Fibroblast of lung (primary cell): ENCODE data around the gene NEB. TPM values are rescaled to one million over a fixed set of nuclear protein-coding genes. Genes with fewer than 3 reads are reported as not detected.

Source experiments
- DNase-seq, 2 donors: peaks; one replicate each; pipeline versions ENCODE4 v3.0.0 to v3.0.0-alpha.2; 2010; ENCODE audit warnings: low read depth in 2 of 2
- H2AFZ ChIP-seq: 2 replicates; pipeline ENCODE4 v1.5.1; 2012; ENCODE audit warnings: low read length, control low read depth, inconsistent platforms
- H3K27ac ChIP-seq: 2 replicates; pipeline ENCODE4 v1.5.1; 2011; ENCODE audit warnings: low read length, control low read depth; ENCODE audit not compliant: insufficient read depth
- H3K27me3 ChIP-seq: 2 replicates; pipeline ENCODE4 v1.5.1; 2011; ENCODE audit warnings: mild to moderate bottlenecking, low read length; ENCODE audit not compliant: control insufficient read depth, insufficient read depth
- H3K36me3 ChIP-seq: 2 replicates; pipeline ENCODE4 v1.5.1; 2011; ENCODE audit warnings: low read length; ENCODE audit not compliant: control insufficient read depth, insufficient read depth
- H3K4me1 ChIP-seq: 2 replicates; pipeline ENCODE4 v1.5.1; 2011; ENCODE audit warnings: low read length; ENCODE audit not compliant: control insufficient read depth, insufficient read depth; ENCODE audit errors: extremely low read depth
- H3K4me2 ChIP-seq: 2 replicates; pipeline ENCODE4 v1.5.1; 2011; ENCODE audit warnings: low read length, control low read depth; ENCODE audit not compliant: insufficient read depth; ENCODE audit errors: extremely low read depth
- H3K4me3 ChIP-seq, 4 experiments: fragments of 200-600 bp in 1 of 4; sonication (generic) in 1 of 4; replicated peaks in 1 of 4; 2 replicates each; pipeline ENCODE4 v1.5.1; 2011 to 2016; ENCODE audit warnings: low read length in 4 of 4, low read depth in 3 of 4, mild to moderate bottlenecking in 3 of 4, control low read depth in 2 of 4, inconsistent platforms in 1 of 4, mixed read lengths in 1 of 4; ENCODE audit not compliant: insufficient read depth in 1 of 4; ENCODE audit errors: control extremely low read depth in 1 of 4
- H3K79me2 ChIP-seq: 2 replicates; pipeline ENCODE4 v1.5.1; 2012; ENCODE audit warnings: mild to moderate bottlenecking, low read length, inconsistent platforms; ENCODE audit not compliant: control insufficient read depth, insufficient read depth
- H3K9ac ChIP-seq: 2 replicates; pipeline ENCODE4 v1.5.1; 2011; ENCODE audit warnings: mild to moderate bottlenecking, low read length, control low read depth; ENCODE audit not compliant: insufficient read depth
- H3K9me3 ChIP-seq: 2 replicates; pipeline ENCODE4 v1.5.1; 2012; ENCODE audit warnings: low read depth, low read length; ENCODE audit not compliant: control insufficient read depth, insufficient read depth
- H4K20me1 ChIP-seq: 2 replicates; pipeline ENCODE4 v1.5.1; 2011; ENCODE audit warnings: low read length; ENCODE audit not compliant: control insufficient read depth, insufficient read depth; ENCODE audit errors: extremely low read depth
- EZH2 ChIP-seq: IDR thresholded peaks from 2 replicates; pipeline ENCODE4 v1.5.1; 2012; ENCODE audit warnings: low read length, control low read depth, mild to moderate bottlenecking; ENCODE audit errors: missing control alignments
- polyA plus RNA-seq, 2 donors: library from polyadenylated mRNA; depleted of rRNA in 1 of 2; stranded (reverse) in 1 of 2; unstranded in 1 of 2; fragments of >200 nt; gene quantifications; 2 replicates each; pipeline ENCODE4 v1.2.1, GENCODE V29; 2011 to 2012; ENCODE audit warnings: missing spikeins in 1 of 2
- total RNA-seq: library from RNA; depleted of rRNA; stranded (reverse); fragments of >200 nt; gene quantifications from 2 replicates; pipeline ENCODE4 v1.2.1, GENCODE V29; 2014
- TF ChIP-seq, protein P1 (sequence below), 2 donors: IDR thresholded peaks in 1 of 2; conservative IDR thresholded peaks in 1 of 2; 1 replicate in 1 of 2; 2 replicates in 1 of 2; pipeline ENCODE4 v1.5.1; 2011 to 2012; ENCODE audit warnings: low read length in 2 of 2, control low read depth in 1 of 2, inconsistent platforms in 1 of 2, low read depth in 1 of 2, mild to moderate bottlenecking in 1 of 2

Gene NEB
- total and polyA plus RNA-seq, 2 donors (not counting 1 experiment from before 2014, with no cell fraction given), result 0.17 to 0.26 TPM

- DNase-seq, result no peak
- H3K27me3 ChIP-seq, result no peaks in the 10 kb centered on the region
Observed at GRCh38 chr2:151777487-151777886, 43.2 kb upstream of the NEB start.

GRCh38 chr2:151776367-151776766 is 42.1 kb upstream of the NEB start:
- H3K36me3 ChIP-seq, result no peaks in the 10 kb centered on the region
- no peak overlapping the region for H3K9ac ChIP-seq
- no peak for TF ChIP-seq EZH2
- TF ChIP-seq, protein P1, sequence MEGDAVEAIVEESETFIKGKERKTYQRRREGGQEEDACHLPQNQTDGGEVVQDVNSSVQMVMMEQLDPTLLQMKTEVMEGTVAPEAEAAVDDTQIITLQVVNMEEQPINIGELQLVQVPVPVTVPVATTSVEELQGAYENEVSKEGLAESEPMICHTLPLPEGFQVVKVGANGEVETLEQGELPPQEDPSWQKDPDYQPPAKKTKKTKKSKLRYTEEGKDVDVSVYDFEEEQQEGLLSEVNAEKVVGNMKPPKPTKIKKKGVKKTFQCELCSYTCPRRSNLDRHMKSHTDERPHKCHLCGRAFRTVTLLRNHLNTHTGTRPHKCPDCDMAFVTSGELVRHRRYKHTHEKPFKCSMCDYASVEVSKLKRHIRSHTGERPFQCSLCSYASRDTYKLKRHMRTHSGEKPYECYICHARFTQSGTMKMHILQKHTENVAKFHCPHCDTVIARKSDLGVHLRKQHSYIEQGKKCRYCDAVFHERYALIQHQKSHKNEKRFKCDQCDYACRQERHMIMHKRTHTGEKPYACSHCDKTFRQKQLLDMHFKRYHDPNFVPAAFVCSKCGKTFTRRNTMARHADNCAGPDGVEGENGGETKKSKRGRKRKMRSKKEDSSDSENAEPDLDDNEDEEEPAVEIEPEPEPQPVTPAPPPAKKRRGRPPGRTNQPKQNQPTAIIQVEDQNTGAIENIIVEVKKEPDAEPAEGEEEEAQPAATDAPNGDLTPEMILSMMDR (conservative IDR thresholded peaks at IDR 0.05 in 1 of 2, IDR thresholded peaks at IDR 0.05 in 1 of 2; ENCODE audit: low read depth in 1 of 2, low read length in 2 of 2), result no peak
- DNase-seq, result no peak
- H4K20me1 ChIP-seq, result no peaks in the 10 kb centered on the region
- no peak overlapping the region for H3K4me3 ChIP-seq
- H3K4me1 ChIP-seq, result peaks cover 9% of the 10 kb centered on the region
- H3K27ac ChIP-seq, result no peak overlapping the region
- no peaks in the 10 kb centered on the region for H3K27me3 ChIP-seq
- H3K79me2 ChIP-seq, result no peaks in the 10 kb centered on the region
- H3K4me2 ChIP-seq, result no peak overlapping the region
- H2AFZ ChIP-seq, result no peak overlapping the region
- H3K9me3 ChIP-seq, result no peaks in the 10 kb centered on the region

More at GRCh38 chr2:151777487-151777886, 43.2 kb upstream of the NEB start:
- TF ChIP-seq, protein P1 (conservative IDR thresholded peaks at IDR 0.05 in 1 of 2, IDR thresholded peaks at IDR 0.05 in 1 of 2; ENCODE audit: low read depth in 1 of 2, low read length in 2 of 2), result no peak
- TF ChIP-seq EZH2, result no peak
- Histone ChIP-seq H3K36me3 (no peaks in the 10 kb centered on the region), H2AFZ (no peak overlapping the region), H4K20me1 (no peaks in the 10 kb centered on the region), H3K4me3 (no peak overlapping the region), H3K9ac (no peak overlapping the region), H3K4me2 (no peak overlapping the region), H3K4me1 (peaks cover 5% of the 10 kb centered on the region), H3K9me3 (no peaks in the 10 kb centered on the region), H3K27ac (no peak overlapping the region), H3K79me2 (no peaks in the 10 kb centered on the region)

- no peaks in the 10 kb centered on the region for H3K36me3 ChIP-seq
- TF ChIP-seq EZH2, result no peak
- TF ChIP-seq, protein P1 (conservative IDR thresholded peaks at IDR 0.05 in 1 of 2, IDR thresholded peaks at IDR 0.05 in 1 of 2; ENCODE audit: low read depth in 1 of 2, low read length in 2 of 2), result no peak
- no peak overlapping the region for H3K4me3 ChIP-seq
- H3K79me2 ChIP-seq, result no peaks in the 10 kb centered on the region
- peaks cover 12% of the 10 kb centered on the region for H3K4me1 ChIP-seq
- no peaks in the 10 kb centered on the region for H3K27me3 ChIP-seq
- H3K4me2 ChIP-seq, result no peak overlapping the region
- DNase-seq, result peak in 1 of 2 donors; percentile 60
- no peak overlapping the region for H3K9ac ChIP-seq
- peak overlapping the region; percentile 41 for H3K27ac ChIP-seq
- no peak overlapping the region for H2AFZ ChIP-seq
- no peaks in the 10 kb centered on the region for H3K9me3 ChIP-seq
- no peaks in the 10 kb centered on the region for H4K20me1 ChIP-seq
Observed at GRCh38 chr2:151775057-151775740, 40.9 kb upstream of the NEB start.
